Body of pancreas (tissue), 4 donors: ENCODE measurements around the gene MINK1. TPM values are rescaled to one million over a fixed set of nuclear protein-coding genes. Genes with fewer than 3 reads are reported as not detected.

ENCODE experiments used
- ATAC-seq: fragments of 150-250 bp; one replicate; pipeline ENCODE4 v1.9.1; 2016
- DNase-seq, 4 donors: peaks; one replicate each; pipeline ENCODE4 v3.0.0-alpha.2; 2019
- H3K27ac ChIP-seq, 4 donors: fragments of 200-600 bp; sonication (generic); 1 replicate in 3 of 4; 2 replicates in 1 of 4; pipeline versions ENCODE4 v1.5.1 to v1.6.1; 2016 to 2019; ENCODE audit warnings: mild to moderate bottlenecking in 1 of 4, mixed read lengths in 1 of 4, moderate library complexity in 1 of 4
- H3K27me3 ChIP-seq, 2 donors: fragments of 200-600 bp; sonication (generic); one replicate each; pipeline ENCODE4 v1.6.0; 2016; ENCODE audit warnings: mild to moderate bottlenecking in 1 of 2
- H3K36me3 ChIP-seq, 2 donors: fragments of 200-600 bp; sonication (generic); replicated peaks in 1 of 2; 2 replicates each; pipeline ENCODE4 v1.5.1; 2016; ENCODE audit warnings: low read depth in 2 of 2; ENCODE audit not compliant: insufficient read depth in 1 of 2
- H3K4me1 ChIP-seq: fragments of 200-600 bp; sonication (generic); one replicate; pipeline ENCODE4 v1.6.0; 2016
- H3K4me3 ChIP-seq, 2 donors: fragments of 200-600 bp; sonication (generic); 1 replicate in 1 of 2; 2 replicates in 1 of 2; pipeline ENCODE4 v1.5.1; 2016 to 2019
- H3K9me3 ChIP-seq, 3 donors: fragments of 200-600 bp; sonication (generic); 1 replicate in 2 of 3; 2 replicates in 1 of 3; pipeline ENCODE4 v1.5.1; 2016
- POLR2A ChIP-seq, 3 donors: fragments of 450-650 bp; IDR thresholded peaks; one replicate each; pipeline ENCODE4 v1.6.1; 2016; ENCODE audit warnings: antibody characterized with exemption in 3 of 3, mild to moderate bottlenecking in 2 of 3
- WGBS, 2 donors: methylation state at CpG; one replicate each; pipeline ENCODE4 v1.1.5; 2017; 5-methylcytosine and 5-hydroxymethylcytosine counted together
- intact Hi-C: fragments of 100-400 bp; cut with DNase I; formaldehyde crosslinking; loops from one replicate; pipeline ENCODE4 v1.15.1; 2023
- total RNA-seq, 2 donors: library from RNA; depleted of rRNA; stranded (reverse); fragments of >200 nt; gene quantifications; one replicate each; pipeline ENCODE4 v1.1.0, GENCODE V29; 2016
- TF ChIP-seq, protein P1 (sequence below), 7 experiments: fragments of 450-650 bp in 4 of 7; fragments of 200-600 bp in 3 of 7; sonication (generic) in 3 of 7; IDR thresholded peaks; one replicate each; pipeline ENCODE4 v1.5.1; 2016 to 2019; ENCODE audit warnings: antibody characterized with exemption in 7 of 7

The MINK1 gene
- total RNA-seq, 2 donors from 2014 or later = 32.7 to 66.6 TPM

DNA sequence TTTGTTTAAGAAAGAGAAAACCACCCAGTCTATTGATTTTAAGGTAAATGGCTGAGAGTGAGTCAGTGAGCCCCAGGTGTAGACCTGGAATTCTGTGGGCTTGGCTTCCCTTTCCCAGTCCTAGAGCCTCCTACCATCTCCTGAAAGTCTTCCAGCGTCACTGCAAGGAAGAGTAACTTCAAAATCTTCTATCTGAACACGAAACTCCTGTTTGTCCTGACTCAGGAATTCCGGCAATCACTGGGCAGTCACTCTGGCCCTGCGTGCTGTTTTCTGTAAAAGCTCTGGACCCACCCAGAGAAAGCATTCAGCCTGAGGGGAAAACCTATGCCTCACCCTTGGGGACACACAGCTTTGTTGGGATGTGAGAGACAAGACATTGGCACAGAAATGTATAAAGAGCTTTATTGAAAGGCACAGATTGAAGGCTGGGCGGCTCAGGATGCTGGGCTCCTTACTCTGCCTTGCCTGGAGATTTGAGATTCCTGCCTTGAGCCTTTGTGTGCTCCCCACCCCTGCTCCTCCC, 15.9 kb downstream of the MINK1 start:
- H3K4me3 ChIP-seq = no peak overlapping the region
- H3K36me3 ChIP-seq = no peaks in the 10 kb centered on the region
- TF ChIP-seq, protein P1, sequence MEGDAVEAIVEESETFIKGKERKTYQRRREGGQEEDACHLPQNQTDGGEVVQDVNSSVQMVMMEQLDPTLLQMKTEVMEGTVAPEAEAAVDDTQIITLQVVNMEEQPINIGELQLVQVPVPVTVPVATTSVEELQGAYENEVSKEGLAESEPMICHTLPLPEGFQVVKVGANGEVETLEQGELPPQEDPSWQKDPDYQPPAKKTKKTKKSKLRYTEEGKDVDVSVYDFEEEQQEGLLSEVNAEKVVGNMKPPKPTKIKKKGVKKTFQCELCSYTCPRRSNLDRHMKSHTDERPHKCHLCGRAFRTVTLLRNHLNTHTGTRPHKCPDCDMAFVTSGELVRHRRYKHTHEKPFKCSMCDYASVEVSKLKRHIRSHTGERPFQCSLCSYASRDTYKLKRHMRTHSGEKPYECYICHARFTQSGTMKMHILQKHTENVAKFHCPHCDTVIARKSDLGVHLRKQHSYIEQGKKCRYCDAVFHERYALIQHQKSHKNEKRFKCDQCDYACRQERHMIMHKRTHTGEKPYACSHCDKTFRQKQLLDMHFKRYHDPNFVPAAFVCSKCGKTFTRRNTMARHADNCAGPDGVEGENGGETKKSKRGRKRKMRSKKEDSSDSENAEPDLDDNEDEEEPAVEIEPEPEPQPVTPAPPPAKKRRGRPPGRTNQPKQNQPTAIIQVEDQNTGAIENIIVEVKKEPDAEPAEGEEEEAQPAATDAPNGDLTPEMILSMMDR (IDR thresholded peaks at IDR 0.05) = no peak
- TF ChIP-seq POLR2A (IDR thresholded peaks at IDR 0.05) = no peak
- H3K4me1 ChIP-seq = peaks cover 14% of the 10 kb centered on the region
- ATAC-seq = no peak
- intact Hi-C loops = no loop called here
- H3K27me3 ChIP-seq = no peaks in the 10 kb centered on the region
- no peak for DNase-seq
- H3K9me3 ChIP-seq = no peaks in the 10 kb centered on the region
- 76 to 98% methylated on average over 5 of the region's 5 CpGs for WGBS, 2 donors
- no peak overlapping the region for H3K27ac ChIP-seq

DNA sequence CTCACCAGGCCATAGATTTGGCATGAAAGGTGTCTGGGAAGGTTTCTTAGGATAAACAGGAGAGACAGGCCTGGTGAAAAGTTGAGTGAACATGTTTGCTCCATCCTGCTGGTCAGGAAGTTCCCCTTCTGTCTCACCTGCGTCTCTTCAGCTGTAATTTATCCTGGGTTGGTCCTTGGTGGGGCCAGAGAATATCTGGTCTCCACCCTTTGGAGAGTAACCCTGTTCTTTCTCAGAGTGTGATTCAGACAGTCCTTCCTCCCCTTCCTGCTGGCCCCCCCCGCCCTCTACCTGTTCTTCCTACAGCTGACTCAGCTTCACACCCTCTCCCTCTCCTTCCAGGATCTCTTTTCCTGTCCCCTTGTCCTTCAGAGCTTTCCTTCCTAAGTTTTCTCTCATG, 17.1 kb downstream of the MINK1 start:
- Histone ChIP-seq H3K9me3 (no peaks in the 10 kb centered on the region), H3K4me3 (no peak overlapping the region), H3K4me1 (peaks cover 14% of the 10 kb centered on the region), H3K27me3 (no peaks in the 10 kb centered on the region), H3K36me3 (no peaks in the 10 kb centered on the region), H3K27ac (no peak overlapping the region)
- TF ChIP-seq POLR2A (IDR thresholded peaks at IDR 0.05) = no peak
- TF ChIP-seq, protein P1 (IDR thresholded peaks at IDR 0.05) = no peak
- ATAC-seq (no peak), DNase-seq (no peak)
- 85 to 90% methylated on average over 2 of the region's 2 CpGs for WGBS, 2 donors
- intact Hi-C loops = no loop called here

DNA sequence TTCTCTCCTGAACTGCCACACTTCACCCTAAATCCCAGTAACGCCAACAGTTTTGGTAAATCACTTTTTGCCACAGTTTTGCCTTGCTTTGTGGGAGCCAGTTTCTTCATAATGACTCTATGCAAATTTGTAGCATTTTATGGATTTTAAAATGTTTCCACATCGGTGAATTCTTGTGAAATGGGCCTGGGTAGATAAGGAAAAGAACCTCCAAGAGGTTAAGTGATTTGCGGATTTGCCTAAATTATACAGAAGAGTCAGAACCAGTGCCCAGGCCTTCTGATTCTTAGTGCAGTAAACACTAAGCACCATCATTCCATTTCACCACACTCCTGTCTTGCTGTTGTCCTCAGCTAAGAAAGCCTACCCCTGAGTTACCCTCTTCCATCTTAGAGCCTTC, 17.9 kb downstream of the MINK1 start:
- 77 to 83% methylated on average over 3 of the region's 3 CpGs for WGBS, 2 donors
- TF ChIP-seq, protein P1 (IDR thresholded peaks at IDR 0.05) = no peak
- no peak for TF ChIP-seq POLR2A (IDR thresholded peaks at IDR 0.05)
- H3K27ac ChIP-seq = no peak overlapping the region

DNA sequence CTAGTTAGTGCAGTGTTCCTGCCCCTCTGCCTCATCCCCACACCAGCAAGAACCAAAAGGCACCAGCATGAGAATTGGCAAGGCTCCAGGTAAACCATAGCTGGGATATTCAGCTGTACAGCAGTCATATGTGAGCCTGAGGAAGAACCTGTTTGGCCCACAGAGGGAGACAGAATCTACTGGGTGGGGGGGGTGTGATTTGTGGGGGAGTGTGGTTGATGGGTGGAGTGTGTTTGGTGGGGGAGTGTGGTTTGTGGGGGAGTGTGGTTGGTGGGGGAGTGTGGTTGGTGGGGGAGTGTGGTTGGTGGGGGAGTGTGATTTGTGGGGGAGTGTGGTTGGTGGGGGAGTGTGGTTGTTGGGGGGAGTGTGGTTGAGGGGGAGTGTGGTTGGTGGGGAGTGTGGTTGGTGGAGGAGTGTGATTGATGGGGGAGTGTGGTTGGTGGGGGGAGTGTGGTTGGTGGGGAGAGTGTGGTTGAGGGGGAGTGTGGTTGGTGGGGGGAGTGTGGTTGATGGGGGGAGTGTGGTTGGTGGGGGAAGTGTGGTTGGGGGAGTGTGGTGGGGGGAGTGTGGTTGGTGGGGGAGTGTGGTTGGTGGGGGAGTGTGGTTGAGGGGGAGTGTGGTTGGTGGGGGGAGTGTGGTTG, 19.5 kb downstream of the MINK1 start:
- Histone ChIP-seq H3K4me1 (peaks cover 9% of the 10 kb centered on the region), H3K4me3 (no peak overlapping the region), H3K27me3 (no peaks in the 10 kb centered on the region), H3K36me3 (no peaks in the 10 kb centered on the region), H3K27ac (no peak overlapping the region), H3K9me3 (no peaks in the 10 kb centered on the region)
- TF ChIP-seq, protein P1 (IDR thresholded peaks at IDR 0.05) = no peak
- no peak for TF ChIP-seq POLR2A (IDR thresholded peaks at IDR 0.05)
- ATAC-seq = no peak
- DNase-seq = peak in 3 of 4 donors; percentile 24 to 32 (median 31)
- intact Hi-C loops = no loop called here

More for the DNA sequence above, 17.9 kb downstream of the MINK1 start:
- Histone ChIP-seq H3K36me3 (no peaks in the 10 kb centered on the region), H3K4me3 (no peak overlapping the region), H3K9me3 (no peaks in the 10 kb centered on the region), H3K27me3 (no peaks in the 10 kb centered on the region), H3K4me1 (peaks cover 14% of the 10 kb centered on the region)
- intact Hi-C loops = no loop called here
- ATAC-seq = no peak
- no peak for DNase-seq

DNA sequence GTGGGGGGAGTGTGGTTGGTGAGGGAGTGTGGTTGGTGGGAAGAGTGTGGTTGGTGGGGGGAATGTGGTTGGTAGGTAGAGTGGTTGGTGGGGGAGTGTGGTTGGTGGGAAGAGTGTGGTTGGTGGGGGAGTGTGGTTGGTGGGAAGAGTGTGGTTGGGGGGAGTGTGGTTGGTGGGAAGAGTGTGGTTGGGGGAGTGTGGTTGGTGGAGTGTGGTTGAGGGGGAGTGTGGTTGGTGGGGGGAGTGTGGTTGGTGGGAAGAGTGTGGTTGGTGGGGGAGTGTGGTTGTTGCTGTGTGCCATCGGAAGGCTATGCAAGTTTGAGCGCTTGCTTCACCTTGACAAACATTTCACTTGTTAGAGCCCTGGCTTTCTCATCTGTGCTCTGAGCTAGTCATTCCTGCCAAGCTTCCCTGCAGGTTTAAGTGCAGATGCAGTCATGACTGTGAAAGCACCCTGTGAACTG, 20.1 kb downstream of the MINK1 start:
- no peaks in the 10 kb centered on the region for H3K36me3 ChIP-seq
- no peak for DNase-seq
- H3K27me3 ChIP-seq = no peaks in the 10 kb centered on the region
- peaks cover 7% of the 10 kb centered on the region for H3K4me1 ChIP-seq
- 64 to 97% methylated on average over 2 of the region's 2 CpGs for WGBS, 2 donors
- TF ChIP-seq POLR2A (IDR thresholded peaks at IDR 0.05) = no peak
- TF ChIP-seq, protein P1 (IDR thresholded peaks at IDR 0.05) = no peak
- no peak overlapping the region for H3K27ac ChIP-seq
- H3K9me3 ChIP-seq = no peaks in the 10 kb centered on the region
- H3K4me3 ChIP-seq = no peak overlapping the region
- ATAC-seq = no peak
- intact Hi-C loops = no loop called here
